ENCODE data around the gene ITGAL.

- TF ChIP-seq CTCF (CRISPR knock-in tag; IDR thresholded peaks at IDR 0.05) (no peak), JDP2 (CRISPR knock-in tag; IDR thresholded peaks at IDR 0.05; ENCODE audit: borderline replicate concordance) (no peak), POLR2AphosphoS5 (IDR thresholded peaks at IDR 0.05; ENCODE audit: low read depth, low read length) (no peak), ZNF431 (CRISPR knock-in tag; IDR thresholded peaks at IDR 0.05; ENCODE audit: borderline replicate concordance, low read depth) (no peak), HIVEP1 (CRISPR knock-in tag; IDR thresholded peaks at IDR 0.05) (no peak), NR2F1 (CRISPR knock-in tag; IDR thresholded peaks at IDR 0.05) (no peak), RAD21 (CRISPR knock-in tag; IDR thresholded peaks at IDR 0.05) (no peak)
Measured at GRCh38 chr16:30457743-30458560, 14.6 kb upstream of the ITGAL start.
